Astrocyte of the cerebellum (primary cell): ENCODE results near the gene COLEC12.

Experiments used
- DNase-seq: peaks from one replicate; pipeline ENCODE4 v3.0.0-alpha.2; 2011; ENCODE audit warnings: low read depth
- H3K4me3 ChIP-seq: 2 replicates; pipeline ENCODE4 v1.5.1; 2011; ENCODE audit warnings: mild to moderate bottlenecking, low read depth, low read length, moderate library complexity
- CTCF ChIP-seq: IDR thresholded peaks from 2 replicates; pipeline ENCODE4 v1.5.1; 2012; ENCODE audit warnings: low read length, low read depth, moderate library complexity, mild to moderate bottlenecking; ENCODE audit errors: missing control alignments
- in situ Hi-C: cut with HindIII; loops from 2 replicates; pipeline ENCODE4 v1.10.0; 2017; ENCODE audit warnings: low sequenced_read_pairs

The COLEC12 gene

GRCh38 chr18:360676-361075, 139.8 kb downstream of the COLEC12 start:
- no peak for TF ChIP-seq CTCF
- in situ Hi-C loops: loop anchor here (5.0 kb wide), 1 partner anchor 107 kb away; no protein-coding TSS in a partner anchor

DNA sequence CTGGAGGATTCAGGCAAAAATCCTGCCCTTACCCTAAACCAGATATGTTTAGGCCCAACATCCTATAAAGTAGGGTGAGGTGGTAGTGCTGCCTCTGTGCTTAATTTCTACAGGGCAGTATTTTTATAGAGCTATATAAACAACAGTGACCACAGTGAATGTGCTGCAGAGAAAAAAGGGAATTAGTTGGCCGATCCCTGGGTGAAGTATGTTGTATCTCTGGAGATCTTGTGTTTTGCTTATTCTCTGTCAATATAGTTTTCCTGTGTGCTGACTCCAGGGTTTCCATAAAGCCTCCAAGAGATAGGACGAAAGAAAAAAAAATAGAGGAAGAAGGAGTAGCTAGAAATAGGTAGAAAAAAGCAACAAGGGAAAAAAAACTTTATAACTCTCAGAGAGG, 143.7 kb downstream of the COLEC12 start:
- TF ChIP-seq CTCF: no peak
- in situ Hi-C loops: no loop called here
- H3K4me3 ChIP-seq: no peak overlapping the region
- no peak for DNase-seq

More at GRCh38 chr18:360676-361075, 139.8 kb downstream of the COLEC12 start:
- H3K4me3 ChIP-seq: no peak overlapping the region
- DNase-seq: no peak

DNA sequence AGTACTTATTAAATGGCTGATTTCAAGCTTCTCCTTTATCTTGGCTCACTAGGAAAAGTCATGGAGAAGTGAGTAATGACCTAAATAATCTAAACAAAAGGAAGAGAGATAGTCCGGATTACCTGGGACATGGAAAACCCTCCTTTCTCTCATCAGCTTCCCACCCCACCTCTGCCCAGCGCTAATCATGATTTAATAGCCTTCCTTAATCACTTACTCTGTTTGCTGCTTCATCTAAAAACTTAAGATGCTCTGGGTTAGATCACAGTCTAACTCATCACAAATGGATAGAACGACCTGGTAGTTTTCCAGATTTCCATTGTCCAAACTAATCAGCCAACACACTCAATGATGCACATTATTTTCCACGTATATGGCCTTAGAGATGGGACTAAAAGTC, 144.8 kb downstream of the COLEC12 start:
- H3K4me3 ChIP-seq: no peak overlapping the region
- in situ Hi-C loops: no loop called here
- no peak for DNase-seq
- TF ChIP-seq CTCF: no peak

DNA sequence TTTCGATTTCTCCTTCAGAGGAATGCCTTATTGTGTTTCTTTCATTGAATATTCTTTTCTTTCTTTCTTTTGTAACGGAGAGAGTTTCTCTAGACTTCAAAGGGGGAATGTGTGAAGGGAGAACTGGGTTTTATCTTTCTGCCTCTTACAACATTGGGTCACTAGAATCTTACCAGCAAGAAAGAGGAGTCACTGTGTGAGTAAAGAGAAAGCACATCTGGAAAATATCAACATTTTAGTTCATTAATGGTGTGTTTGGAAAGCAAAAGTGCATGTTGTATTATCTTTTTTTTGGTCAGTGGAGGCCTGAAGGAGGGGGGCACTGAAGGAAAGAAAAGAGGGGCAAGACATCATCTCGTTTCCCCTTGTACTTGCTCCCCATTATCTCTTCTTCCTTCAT, 146.0 kb downstream of the COLEC12 start:
- in situ Hi-C loops: no loop called here
- no peak for DNase-seq
- no peak for TF ChIP-seq CTCF
- no peak overlapping the region for H3K4me3 ChIP-seq

DNA sequence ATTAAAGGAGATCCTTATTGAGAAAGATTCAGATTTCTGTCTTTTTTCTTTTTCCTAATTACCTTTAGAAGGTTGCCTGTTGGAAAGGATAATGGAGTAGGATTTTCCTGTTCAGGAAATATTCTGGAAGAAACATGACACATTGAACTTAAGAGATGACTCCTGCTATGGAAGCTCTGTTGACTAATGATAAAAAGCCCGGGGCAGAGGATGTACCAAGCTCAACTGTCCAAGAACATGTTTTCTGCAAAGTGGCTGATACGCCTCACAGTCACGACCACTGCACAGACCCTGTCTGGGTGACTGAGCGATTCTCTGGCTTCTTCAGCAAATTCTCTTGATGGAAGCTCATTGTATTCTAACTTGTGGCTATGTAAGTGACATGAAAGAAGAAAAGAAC, 146.5 kb downstream of the COLEC12 start:
- in situ Hi-C loops: no loop called here
- no peak for TF ChIP-seq CTCF
- H3K4me3 ChIP-seq: no peak overlapping the region
- no peak for DNase-seq

- in situ Hi-C loops: no loop called here
- TF ChIP-seq CTCF: no peak
- H3K4me3 ChIP-seq: no peak overlapping the region
- no peak for DNase-seq
Observed at GRCh38 chr18:352438-352837, 148.1 kb downstream of the COLEC12 start.
